Measurements from ENCODE around the gene TSEN34.
"Not testable (repeated sequence)": the region's sequence is repeated elsewhere in the genome, so short reads cannot be mapped to it uniquely, and the experiment has no call there.

Gene TSEN34

GRCh38 chr19:54239491-54240371 lies 48.6 kb downstream of the TSEN34 start:
- not testable (repeated sequence) for DNase-seq (ENCODE audit: low spot score)

- DNase-seq (ENCODE audit: low spot score): not testable (repeated sequence)
These were observed 49.5 kb downstream of the TSEN34 start for GRCh38 chr19:54240372-54241336.

- DNase-seq (ENCODE audit: low spot score): not testable (repeated sequence)
These were observed 51.1 kb downstream of the TSEN34 start for GRCh38 chr19:54242234-54242633.

GRCh38 chr19:54242646-54243045 lies 51.5 kb downstream of the TSEN34 start, which contains the start of gene LILRA6:
TSS of gene LILRA6 (minus strand) at chr19:54242790.
- not testable (repeated sequence) for DNase-seq (ENCODE audit: low spot score)

GRCh38 chr19:54243809-54244208 lies 52.7 kb downstream of the TSEN34 start:
- DNase-seq (ENCODE audit: low spot score): not testable (repeated sequence)

Measured in left forelimb (tissue), 1 donor.